KMS-11 (cell line): ENCODE results near the gene CCKAR.
"Not testable (repeated sequence)": the region's sequence is repeated elsewhere in the genome, so short reads cannot be mapped to it uniquely, and the experiment has no call there.

Experiments
- H2AFZ ChIP-seq: fragments of 200-600 bp; sonication (generic); 2 replicates; pipeline ENCODE4 v1.6.1; 2016; ENCODE audit warnings: antibody characterized with exemption, mixed run types, low read depth
- H3K27ac ChIP-seq: fragments of 200-600 bp; sonication (generic); 2 replicates; pipeline ENCODE4 v1.6.1; 2016; ENCODE audit warnings: mild to moderate bottlenecking, mixed run types
- H3K27me3 ChIP-seq: fragments of 200-600 bp; sonication (generic); 2 replicates; pipeline ENCODE4 v1.6.1; 2017; ENCODE audit warnings: mild to moderate bottlenecking, low read depth, mixed run types, moderate library complexity; ENCODE audit not compliant: insufficient read depth
- H3K36me3 ChIP-seq: fragments of 200-600 bp; sonication (generic); 2 replicates; pipeline ENCODE4 v1.6.1; 2017; ENCODE audit warnings: mild to moderate bottlenecking, mixed run types; ENCODE audit not compliant: insufficient read depth
- H3K4me1 ChIP-seq: fragments of 200-600 bp; sonication (generic); 2 replicates; pipeline ENCODE4 v1.6.1; 2016; ENCODE audit warnings: mild to moderate bottlenecking, low read depth, mixed run types; ENCODE audit not compliant: poor library complexity, severe bottlenecking
- H3K4me2 ChIP-seq: fragments of 200-600 bp; sonication (generic); 2 replicates; pipeline ENCODE4 v1.7.0; 2016; ENCODE audit warnings: mild to moderate bottlenecking, mixed run types
- H3K4me3 ChIP-seq: fragments of 200-600 bp; sonication (generic); IDR thresholded peaks from 2 replicates; pipeline ENCODE4 v1.6.1; 2017; ENCODE audit warnings: low read depth, low read length, mixed read lengths; ENCODE audit not compliant: insufficient read depth
- H3K79me2 ChIP-seq: fragments of 200-600 bp; sonication (generic); 2 replicates; pipeline ENCODE4 v1.6.1; 2016; ENCODE audit warnings: low read depth, mixed run types; ENCODE audit not compliant: insufficient read depth
- H3K9ac ChIP-seq: fragments of 200-600 bp; sonication (generic); 2 replicates; pipeline ENCODE4 v1.6.1; 2016; ENCODE audit warnings: mild to moderate bottlenecking, mixed run types
- H4K20me1 ChIP-seq: fragments of 200-600 bp; sonication (generic); 2 replicates; pipeline ENCODE4 v1.6.1; 2016; ENCODE audit warnings: mild to moderate bottlenecking, mixed run types; ENCODE audit not compliant: insufficient read depth
- CTCF ChIP-seq: fragments of 200-600 bp; sonication (generic); conservative IDR thresholded peaks from 2 replicates; pipeline ENCODE4 v1.6.1; 2017; ENCODE audit warnings: low read depth, mild to moderate bottlenecking, antibody characterized with exemption, low read length, moderate library complexity, mixed read lengths

CCKAR gene

GRCh38 chr4:26507286-26507685 is 17.0 kb upstream of the CCKAR start:
- Histone ChIP-seq H3K4me2 (no peak overlapping the region), H3K27ac (no peak overlapping the region), H3K4me3 (no peak overlapping the region), H4K20me1 (no peaks in the 10 kb centered on the region), H2AFZ (no peak overlapping the region), H3K79me2 (no peaks in the 10 kb centered on the region), H3K9ac (no peak overlapping the region), H3K36me3 (no peaks in the 10 kb centered on the region), H3K27me3 (no peaks in the 10 kb centered on the region), H3K4me1 (no peaks in the 10 kb centered on the region)
- TF ChIP-seq CTCF, result no peak

- Histone ChIP-seq H3K9ac (no peak overlapping the region), H3K4me1 (no peaks in the 10 kb centered on the region), H3K27ac (no peak overlapping the region), H3K79me2 (no peaks in the 10 kb centered on the region), H2AFZ (no peak overlapping the region), H3K27me3 (no peaks in the 10 kb centered on the region), H3K36me3 (no peaks in the 10 kb centered on the region), H3K4me2 (no peak overlapping the region), H4K20me1 (no peaks in the 10 kb centered on the region), H3K4me3 (no peak overlapping the region)
- no peak for TF ChIP-seq CTCF
Measured at GRCh38 chr4:26503844-26504243, 13.6 kb upstream of the CCKAR start.

GRCh38 chr4:26503427-26503826 is 13.1 kb upstream of the CCKAR start:
- Histone ChIP-seq H3K79me2 (no peaks in the 10 kb centered on the region), H4K20me1 (no peaks in the 10 kb centered on the region), H3K4me2 (no peak overlapping the region), H3K4me3 (no peak overlapping the region), H3K36me3 (no peaks in the 10 kb centered on the region), H3K27me3 (no peaks in the 10 kb centered on the region), H3K27ac (no peak overlapping the region), H2AFZ (no peak overlapping the region), H3K4me1 (no peaks in the 10 kb centered on the region), H3K9ac (no peak overlapping the region)
- TF ChIP-seq CTCF, result no peak

GRCh38 chr4:26500565-26500999 is 10.3 kb upstream of the CCKAR start:
- not testable (repeated sequence) for H3K4me3 ChIP-seq, H3K9ac ChIP-seq, H3K79me2 ChIP-seq, H4K20me1 ChIP-seq, H3K27ac ChIP-seq, H3K4me1 ChIP-seq, H2AFZ ChIP-seq, H3K4me2 ChIP-seq, H3K36me3 ChIP-seq, H3K27me3 ChIP-seq

- TF ChIP-seq CTCF, result no peak
- H4K20me1 ChIP-seq, result no peaks in the 10 kb centered on the region
Measured at GRCh38 chr4:26496207-26496783, 6.0 kb upstream of the CCKAR start.

More at GRCh38 chr4:26496207-26496783, 6.0 kb upstream of the CCKAR start:
- Histone ChIP-seq H3K4me2 (no peak overlapping the region), H3K4me1 (no peaks in the 10 kb centered on the region), H3K9ac (no peak overlapping the region), H3K27me3 (no peaks in the 10 kb centered on the region), H3K27ac (no peak overlapping the region), H3K79me2 (no peaks in the 10 kb centered on the region), H2AFZ (no peak overlapping the region), H3K4me3 (no peak overlapping the region), H3K36me3 (no peaks in the 10 kb centered on the region)
